Left colon (tissue), 2 donors: ENCODE data around the gene BAIAP3. TPM values are rescaled to one million over a fixed set of nuclear protein-coding genes. Genes with fewer than 3 reads are reported as not detected.

Source experiments
- ATAC-seq: fragments of 200-7000 bp; cut with Tn5 transposase; one replicate; pipeline ENCODE4 v1.9.1; 2020; ENCODE audit warnings: mild to moderate bottlenecking, moderate library complexity
- DNase-seq, 2 donors: peaks; one replicate each; pipeline ENCODE4 v3.0.0-alpha.2; 2020
- intact Hi-C, 2 donors: fragments of 100-400 bp; cut with DNase I in 1 of 2; cut with micrococcal nuclease in 1 of 2; formaldehyde crosslinking; loops; one replicate each; pipeline versions ENCODE4 v1.11.2 to v1.14.0; 2022; cut with DNase I, micrococcal nuclease
- total RNA-seq, 2 donors: library from RNA; stranded (reverse); fragmentation: NEBNext Ultra II Directional; extraction: Animal tissue kit (Norgen Biotek cat#: 25700); gene quantifications; one replicate each; pipeline ENCODE4 v1.2.1, GENCODE V29; 2021
- donor health status: DM: no; HTN: no; CAD: no.
- donor health status: DM: yes; HTN: yes; CAD: no.

Gene BAIAP3
- total RNA-seq, 2 donors from 2014 or later, result 7.5 to 12.3 TPM

GRCh38 chr16:1355591-1355990 is 22.1 kb downstream of the BAIAP3 start:
- intact Hi-C loops, result no loop called here
- no peak for ATAC-seq
- DNase-seq, result no peak

GRCh38 chr16:1356061-1356900 is 22.8 kb downstream of the BAIAP3 start:
- DNase-seq (no peak), ATAC-seq (no peak)
- intact Hi-C loops, result no loop called here

GRCh38 chr16:1357906-1358566 is 24.6 kb downstream of the BAIAP3 start:
- ATAC-seq (peak; percentile 23), DNase-seq (no peak)
- intact Hi-C loops, result no loop called here

- DNase-seq, result no peak
- intact Hi-C loops, result no loop called here
Measured at GRCh38 chr16:1361685-1362360, 28.4 kb downstream of the BAIAP3 start.

GRCh38 chr16:1362807-1363206 is 29.4 kb downstream of the BAIAP3 start:
- DNase-seq (no peak), ATAC-seq (no peak)
- intact Hi-C loops, result no loop called here

More at GRCh38 chr16:1361685-1362360, 28.4 kb downstream of the BAIAP3 start:
- ATAC-seq, result no peak

- intact Hi-C loops, result no loop called here
- DNase-seq (peak in 1 of 2 donors; percentile 77), ATAC-seq (peak; percentile 94)
Measured at GRCh38 chr16:1363501-1364041, 30.1 kb downstream of the BAIAP3 start.

GRCh38 chr16:1364510-1364909 is 31.1 kb downstream of the BAIAP3 start:
- intact Hi-C loops, result no loop called here
- DNase-seq (no peak), ATAC-seq (no peak)

GRCh38 chr16:1366060-1366711 is 32.7 kb downstream of the BAIAP3 start:
- ATAC-seq, result no peak
- intact Hi-C loops, result no loop called here
- no peak for DNase-seq

GRCh38 chr16:1366712-1367299 is 33.4 kb downstream of the BAIAP3 start:
- no peak for ATAC-seq
- no peak for DNase-seq
- intact Hi-C loops, result no loop called here

- DNase-seq, result no peak
- intact Hi-C loops, result no loop called here
Measured at GRCh38 chr16:1367486-1368174, 34.2 kb downstream of the BAIAP3 start.

GRCh38 chr16:1371054-1371978 is 37.9 kb downstream of the BAIAP3 start:
- ATAC-seq (no peak), DNase-seq (no peak)
- intact Hi-C loops, result no loop called here

More at GRCh38 chr16:1367486-1368174, 34.2 kb downstream of the BAIAP3 start:
- ATAC-seq, result no peak

- ATAC-seq (no peak), DNase-seq (no peak)
- intact Hi-C loops, result no loop called here
Measured at GRCh38 chr16:1372292-1372950, 39.0 kb downstream of the BAIAP3 start.

GRCh38 chr16:1374418-1375297 is 41.2 kb downstream of the BAIAP3 start:
- no peak for DNase-seq
- ATAC-seq, result no peak
- intact Hi-C loops, result no loop called here

GRCh38 chr16:1375298-1375640 is 41.8 kb downstream of the BAIAP3 start:
- intact Hi-C loops, result no loop called here

GRCh38 chr16:1375741-1376410 is 42.4 kb downstream of the BAIAP3 start:
- ATAC-seq, result no peak
- intact Hi-C loops, result no loop called here
- no peak for DNase-seq

More at GRCh38 chr16:1375298-1375640, 41.8 kb downstream of the BAIAP3 start:
- no peak for ATAC-seq
- DNase-seq, result no peak
